DND-41 (cell line): ENCODE measurements around the gene MEIS3.

Experiments used
- ATAC-seq: fragments of 200-7000 bp; cut with Tn5 transposase; 3 replicates; pipeline ENCODE4 v1.9.1; 2021; ENCODE audit warnings: low read depth; ENCODE audit not compliant: insufficient read depth
- DNase-seq: peaks from one replicate; pipeline ENCODE4 v3.0.0-alpha.2; 2020
- H2AFZ ChIP-seq: 2 replicates; pipeline ENCODE4 v1.6.0; 2012; ENCODE audit warnings: low read depth, low read length
- H3K27ac ChIP-seq: 2 replicates; pipeline ENCODE4 v1.5.1; 2012; ENCODE audit warnings: low read length, inconsistent platforms
- H3K27me3 ChIP-seq: fragments of 200-600 bp; sonication (generic); 2 replicates; pipeline ENCODE4 v1.6.0; 2012; ENCODE audit warnings: low read length, mild to moderate bottlenecking, inconsistent platforms; ENCODE audit not compliant: insufficient read depth, poor library complexity
- H3K36me3 ChIP-seq: 2 replicates; pipeline ENCODE4 v1.5.1; 2012; ENCODE audit warnings: low read length, inconsistent platforms; ENCODE audit not compliant: insufficient read depth
- H3K4me1 ChIP-seq: 2 replicates; pipeline ENCODE4 v1.5.1; 2012; ENCODE audit warnings: mild to moderate bottlenecking, low read length; ENCODE audit not compliant: insufficient read depth
- H3K4me2 ChIP-seq: 2 replicates; pipeline ENCODE4 v1.6.0; 2012; ENCODE audit warnings: mild to moderate bottlenecking, moderate library complexity, low read length, inconsistent platforms; ENCODE audit not compliant: insufficient read depth
- H3K4me3 ChIP-seq, 2 experiments: fragments of 200-600 bp in 1 of 2; shearing (Covaris generic) in 1 of 2; 2 replicates each; pipeline ENCODE4 v1.5.1; 2012 to 2016; ENCODE audit warnings: inconsistent platforms in 2 of 2, low read length in 2 of 2, mild to moderate bottlenecking in 2 of 2, low read depth in 1 of 2, moderate library complexity in 1 of 2
- H3K79me2 ChIP-seq: 2 replicates; pipeline ENCODE4 v1.6.0; 2012; ENCODE audit warnings: low read length, inconsistent platforms; ENCODE audit not compliant: insufficient read depth
- H3K9ac ChIP-seq: 2 replicates; pipeline ENCODE4 v1.6.0; 2012; ENCODE audit warnings: low read depth, mild to moderate bottlenecking, inconsistent platforms, low read length, moderate library complexity
- H3K9me3 ChIP-seq: 2 replicates; pipeline ENCODE4 v1.5.1; 2012; ENCODE audit warnings: low read length, moderate library complexity, mild to moderate bottlenecking, inconsistent platforms; ENCODE audit not compliant: insufficient read depth, severe bottlenecking
- H4K20me1 ChIP-seq: 2 replicates; pipeline ENCODE4 v1.6.0; 2012; ENCODE audit warnings: low read length; ENCODE audit not compliant: insufficient read depth
- CTCF ChIP-seq: IDR thresholded peaks from 2 replicates; pipeline ENCODE4 v1.5.1; 2012; ENCODE audit warnings: borderline replicate concordance, low read length, moderate library complexity, mild to moderate bottlenecking; ENCODE audit not compliant: poor library complexity, severe bottlenecking; ENCODE audit errors: extremely low read depth
- EZH2 ChIP-seq: IDR thresholded peaks from 3 replicates; pipeline ENCODE4 v1.6.1; 2012; ENCODE audit warnings: borderline replicate concordance, low read depth, mild to moderate bottlenecking, moderate library complexity, low read length, inconsistent platforms; ENCODE audit not compliant: severe bottlenecking

The MEIS3 gene

GRCh38 chr19:47356900-47357299, 62.4 kb downstream of the MEIS3 start:
- H3K4me2 ChIP-seq = no peak overlapping the region
- H4K20me1 ChIP-seq = peaks cover 16% of the 10 kb centered on the region
- no peak overlapping the region for H3K9ac ChIP-seq
- peaks cover 24% of the 10 kb centered on the region; the same call in 1 of the 2 replicates for H3K79me2 ChIP-seq
- no peaks in the 10 kb centered on the region for H3K27me3 ChIP-seq
- peaks cover 4% of the 10 kb centered on the region; the same call in 1 of the 2 replicates for H3K4me1 ChIP-seq
- H3K27ac ChIP-seq = no peak overlapping the region
- DNase-seq = no peak
- no peak for TF ChIP-seq EZH2
- no peak for TF ChIP-seq CTCF
- H2AFZ ChIP-seq = no peak overlapping the region
- H3K36me3 ChIP-seq = peaks cover 94% of the 10 kb centered on the region
- ATAC-seq = no peak
- H3K4me3 ChIP-seq = no peak overlapping the region
- H3K9me3 ChIP-seq = no peaks in the 10 kb centered on the region

GRCh38 chr19:47353307-47353712, 66.0 kb downstream of the MEIS3 start:
- Histone ChIP-seq H3K36me3 (peaks cover 59% of the 10 kb centered on the region), H3K9ac (no peak overlapping the region), H3K79me2 (peaks cover 49% of the 10 kb centered on the region), H4K20me1 (peaks cover 7% of the 10 kb centered on the region; the same call in 1 of the 2 replicates), H3K4me1 (peaks cover 24% of the 10 kb centered on the region), H3K4me2 (no peak overlapping the region), H3K4me3 (no peak overlapping the region), H2AFZ (no peak overlapping the region), H3K27ac (no peak overlapping the region), H3K9me3 (no peaks in the 10 kb centered on the region), H3K27me3 (no peaks in the 10 kb centered on the region)
- TF ChIP-seq EZH2 (no peak), CTCF (no peak)
- ATAC-seq (no peak), DNase-seq (no peak)
